ENCODE results near the gene GK.

GRCh38 chrX:30666094-30666493 is 12.9 kb downstream of the GK start:
- no peak for TF ChIP-seq HDGF (IDR thresholded peaks at IDR 0.05; ENCODE audit: borderline replicate concordance)
- no peak for TF ChIP-seq FOXA1 (IDR thresholded peaks at IDR 0.05)

All from HEK293T (cell line).